ENCODE measurements around the gene ITIH3.

Gene ITIH3

DNA sequence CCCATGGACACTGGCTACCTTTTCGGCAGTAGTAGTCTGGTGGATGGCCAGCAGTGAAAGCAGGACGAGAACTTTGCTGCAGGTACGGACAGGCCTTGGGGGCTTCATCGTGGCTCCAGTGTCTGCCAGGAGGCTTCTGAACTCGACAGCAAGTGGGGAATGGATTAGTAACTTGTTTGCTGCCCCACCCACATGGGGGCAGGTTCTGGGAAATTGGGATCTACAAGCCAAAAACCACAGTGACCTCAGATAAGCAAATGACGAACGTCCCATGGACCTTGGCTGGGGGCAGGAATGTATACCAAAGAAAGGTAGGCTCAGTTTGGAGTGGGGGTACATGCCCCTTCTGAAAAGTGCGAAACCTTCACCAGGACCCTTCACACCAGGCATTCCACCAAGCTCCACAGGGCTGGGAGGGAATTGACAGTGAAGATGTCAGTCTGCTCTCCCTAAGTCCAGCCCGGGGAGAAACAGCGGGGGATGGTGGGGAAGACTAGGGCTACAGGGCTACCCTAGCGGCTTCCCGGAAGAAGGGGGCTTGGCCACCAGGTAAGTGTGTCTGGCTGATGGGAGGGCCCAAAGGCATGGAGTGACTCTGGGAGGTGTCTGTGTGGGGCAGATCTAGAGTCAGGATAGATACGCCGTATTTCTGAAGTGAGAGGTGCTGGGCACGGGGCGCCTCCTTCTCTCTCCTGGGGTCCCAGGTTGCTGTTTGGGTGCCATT is 36.1 kb downstream of the ITIH3 start, which contains the start of gene ITIH4:
TSS of gene ITIH4 (minus strand) at position 138 of the 724 bp plus-strand sequence. CDS start at position 108, 30 bp downstream.
- no peak for DNase-seq

DNA sequence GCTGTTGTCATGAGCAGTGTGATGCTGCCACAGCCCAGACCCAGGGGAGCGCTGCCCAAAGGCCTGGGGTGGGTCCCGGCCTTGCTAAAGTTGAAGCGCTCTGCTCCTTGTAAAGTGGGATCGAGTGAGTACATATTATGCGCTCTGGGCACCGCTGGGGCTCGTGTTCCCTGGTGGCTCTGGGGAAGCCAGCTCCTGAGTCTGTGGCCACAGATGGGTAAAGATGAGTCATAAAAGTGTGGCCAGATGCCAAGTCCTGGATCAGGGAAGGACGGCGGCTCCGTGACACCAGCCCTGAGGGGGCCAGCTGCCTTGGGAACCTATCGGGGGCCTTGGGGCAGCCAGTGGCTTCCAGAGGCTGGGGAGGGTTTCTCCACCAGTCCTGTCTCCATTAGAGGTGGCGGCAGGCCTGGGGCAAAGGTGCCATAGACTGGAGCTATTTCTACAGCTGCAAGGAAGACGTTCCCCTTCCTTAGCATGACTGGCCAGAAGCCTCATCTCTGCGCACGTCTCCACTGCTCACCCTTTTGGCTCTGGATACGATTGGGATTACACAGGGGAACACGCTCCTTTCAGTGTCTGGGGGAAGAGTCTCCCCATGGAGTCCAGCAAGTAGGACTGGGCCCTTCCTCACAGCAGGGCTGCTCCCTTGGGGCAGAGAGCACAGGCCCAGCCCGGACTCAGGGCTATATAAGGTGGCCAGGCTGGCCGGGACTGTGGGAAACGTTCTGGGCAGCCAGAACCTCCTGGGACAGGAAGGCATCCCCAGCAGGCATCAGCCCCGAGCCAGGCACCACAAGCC is 37.1 kb downstream of the ITIH3 start:
- peak; percentile 53 for DNase-seq

DNA sequence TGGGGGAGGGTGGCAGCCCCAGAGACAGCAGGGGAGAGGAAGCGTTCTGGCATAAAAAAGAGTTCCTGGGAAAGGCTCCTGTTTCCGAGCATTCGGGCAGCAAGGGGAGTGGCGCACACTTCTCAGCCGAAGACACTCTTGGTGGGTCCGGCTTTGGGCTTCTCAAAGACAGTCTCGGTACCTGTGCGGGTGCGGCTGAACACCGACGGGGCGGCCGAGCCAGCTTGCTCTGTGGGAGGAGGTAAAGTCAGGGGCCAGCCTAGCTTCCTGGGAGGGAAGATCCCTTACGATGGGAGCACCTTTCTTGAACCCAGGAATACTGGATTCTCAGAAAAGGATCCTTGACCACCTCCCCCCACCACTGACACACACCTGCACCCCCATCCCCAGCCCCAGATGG is 38.6 kb downstream of the ITIH3 start:
- no peak for DNase-seq

DNA sequence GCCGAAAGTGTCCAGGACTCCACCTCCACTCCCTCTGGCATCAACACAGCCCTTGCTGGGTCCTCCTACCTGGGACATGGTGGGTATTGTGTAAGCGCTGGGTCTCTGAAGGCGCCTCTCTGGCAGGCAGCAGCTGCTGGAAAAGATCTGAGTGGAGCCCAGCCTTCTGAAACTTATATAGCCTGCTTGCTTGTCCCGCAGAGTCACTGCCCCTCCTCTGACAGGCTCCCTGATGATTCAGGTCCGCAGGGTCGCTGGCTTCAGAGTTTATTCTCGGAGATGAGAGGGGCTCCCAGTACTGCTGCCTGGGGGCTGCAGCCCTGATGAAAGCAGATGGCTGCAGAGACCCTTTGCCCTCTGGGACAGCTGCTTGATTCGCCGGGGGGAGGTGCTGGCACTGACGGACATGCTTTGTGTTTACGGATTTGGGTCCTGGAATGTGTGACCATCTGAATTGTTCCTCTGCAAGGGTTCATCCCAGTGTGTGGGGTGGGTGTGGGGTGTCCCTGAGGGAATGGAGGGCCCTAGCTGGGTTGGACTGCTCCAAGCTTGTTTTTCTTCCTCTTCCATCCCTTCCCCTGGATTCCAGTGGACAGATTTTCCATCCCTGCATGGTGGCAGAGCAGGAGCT is 40.4 kb downstream of the ITIH3 start, which contains the start of gene MUSTN1:
TSS of gene MUSTN1 (minus strand) at position 149 of the 631 bp plus-strand sequence. CDS start at position 78, 71 bp downstream.
- DNase-seq = no peak

DNA sequence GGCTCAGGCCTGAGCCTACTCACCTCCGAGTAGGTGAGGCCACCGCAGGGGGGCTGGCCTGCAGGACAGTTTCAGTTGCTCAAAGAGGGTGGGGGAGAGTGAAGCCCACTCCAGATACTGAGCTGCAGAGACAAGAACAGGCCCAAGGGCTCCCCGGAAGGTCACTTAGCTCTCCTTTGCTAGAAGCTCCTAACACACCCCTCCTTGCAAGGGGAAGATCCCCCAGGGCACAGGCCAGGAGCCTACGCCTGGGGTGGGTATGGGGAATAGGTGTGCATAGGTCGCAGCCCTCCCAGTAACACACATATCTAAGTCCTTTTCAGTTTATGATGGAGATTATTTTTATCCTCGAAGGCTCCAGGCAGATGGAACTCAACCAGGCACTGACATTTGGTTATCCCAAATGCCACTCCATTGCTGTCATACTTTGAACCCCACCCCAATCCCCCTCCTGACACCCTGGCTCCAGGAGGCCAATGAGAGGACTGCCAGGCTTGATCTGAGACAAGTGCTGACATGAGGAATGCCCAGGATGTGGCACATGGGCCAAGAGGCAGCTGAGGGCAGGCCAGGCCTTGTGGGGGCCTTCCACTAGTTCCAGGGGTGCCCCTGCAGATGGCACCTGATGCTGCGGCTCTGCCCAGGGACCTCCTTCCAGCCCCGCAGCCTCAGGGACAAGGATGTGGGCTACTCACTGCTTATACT is 41.3 kb downstream of the ITIH3 start:
- DNase-seq = no peak

DNA sequence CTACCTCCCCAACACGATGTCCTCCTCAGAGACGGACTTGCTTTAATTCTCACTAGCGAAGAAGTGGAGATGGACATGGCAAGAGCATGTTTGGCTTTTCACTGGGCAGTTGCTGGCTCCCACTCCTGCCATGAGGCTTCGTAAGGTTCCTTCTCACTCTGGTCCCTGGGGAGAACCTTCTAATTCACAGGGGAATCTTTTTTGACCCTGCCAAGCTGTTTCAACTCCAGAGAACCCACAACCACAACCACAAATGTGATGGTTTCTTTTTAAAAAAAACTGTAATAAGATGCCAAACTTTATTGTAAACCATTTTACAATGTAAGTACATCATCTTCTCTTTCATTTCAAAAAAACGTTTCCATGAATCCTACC is 41.9 kb downstream of the ITIH3 start:
- DNase-seq = no peak

DNA sequence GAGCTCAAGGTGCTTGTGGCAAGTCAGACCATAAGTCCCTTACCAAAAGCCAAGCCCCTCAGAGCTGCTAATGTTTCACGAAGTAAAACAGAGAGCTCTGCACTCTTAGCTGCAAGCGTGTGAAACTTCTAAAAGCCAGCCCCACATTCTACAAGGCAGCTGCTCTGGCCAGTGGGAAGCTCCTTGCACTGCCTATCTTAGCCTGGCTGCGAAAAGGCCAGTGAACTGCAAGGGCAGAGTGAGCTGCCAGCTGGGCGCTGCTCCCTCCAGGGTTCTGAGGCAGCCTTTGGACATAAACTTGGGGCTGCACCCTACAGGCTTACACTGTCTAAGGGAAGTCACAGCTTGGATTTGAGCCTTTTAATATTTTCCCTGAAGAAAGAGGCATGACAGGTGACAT is 42.4 kb downstream of the ITIH3 start:
- no peak for DNase-seq

DNA sequence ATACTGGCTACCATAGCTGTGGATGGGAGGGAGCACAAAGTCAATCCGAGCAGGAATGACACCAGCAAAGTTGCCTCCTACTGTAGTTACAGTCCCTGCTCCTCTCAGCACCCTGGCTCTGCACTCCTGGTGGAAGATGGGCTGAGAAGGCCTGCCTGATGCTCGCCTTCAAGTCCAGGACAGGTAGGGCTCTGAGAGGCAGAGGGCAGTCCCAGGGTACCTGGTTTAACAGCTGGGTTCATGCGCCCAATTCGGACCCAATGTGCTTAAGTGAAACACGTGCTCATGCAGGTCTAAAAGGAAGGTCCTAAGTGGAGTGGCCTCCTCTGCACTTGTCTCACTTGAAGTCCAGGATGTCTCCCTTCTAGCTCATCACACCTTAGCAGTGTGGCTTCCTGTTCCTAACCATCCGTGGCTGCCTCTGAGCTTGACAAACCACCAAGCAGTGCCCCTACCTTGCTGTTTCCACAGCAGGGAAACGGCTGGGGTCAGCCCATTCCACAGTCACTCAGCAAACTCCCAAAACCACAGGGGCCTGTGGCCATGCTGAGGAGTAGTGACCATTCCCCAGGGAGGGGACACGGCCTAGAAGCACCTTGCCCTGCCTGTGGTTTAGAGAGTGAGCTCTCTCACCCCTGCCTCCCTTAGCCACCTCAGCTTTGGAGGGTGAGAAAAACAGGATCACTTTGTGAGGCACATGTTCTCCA is 44.1 kb downstream of the ITIH3 start:
- no peak for DNase-seq

DNA sequence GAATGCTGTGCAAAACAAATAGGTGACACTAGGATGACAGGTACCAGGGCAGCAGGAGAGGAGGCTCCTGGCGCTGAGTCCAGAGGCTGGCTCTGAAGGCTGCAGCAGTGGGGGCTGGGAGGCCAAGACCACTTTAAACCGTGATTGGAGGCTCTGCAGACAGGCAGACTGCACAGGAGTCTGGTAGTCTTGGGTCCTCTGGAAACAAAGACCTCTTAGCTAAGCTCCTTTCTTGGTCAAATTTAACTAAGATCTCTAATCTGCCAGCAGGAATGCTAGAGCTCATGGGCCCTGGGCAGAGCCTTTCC is 44.6 kb downstream of the ITIH3 start:
- DNase-seq = no peak

DNA sequence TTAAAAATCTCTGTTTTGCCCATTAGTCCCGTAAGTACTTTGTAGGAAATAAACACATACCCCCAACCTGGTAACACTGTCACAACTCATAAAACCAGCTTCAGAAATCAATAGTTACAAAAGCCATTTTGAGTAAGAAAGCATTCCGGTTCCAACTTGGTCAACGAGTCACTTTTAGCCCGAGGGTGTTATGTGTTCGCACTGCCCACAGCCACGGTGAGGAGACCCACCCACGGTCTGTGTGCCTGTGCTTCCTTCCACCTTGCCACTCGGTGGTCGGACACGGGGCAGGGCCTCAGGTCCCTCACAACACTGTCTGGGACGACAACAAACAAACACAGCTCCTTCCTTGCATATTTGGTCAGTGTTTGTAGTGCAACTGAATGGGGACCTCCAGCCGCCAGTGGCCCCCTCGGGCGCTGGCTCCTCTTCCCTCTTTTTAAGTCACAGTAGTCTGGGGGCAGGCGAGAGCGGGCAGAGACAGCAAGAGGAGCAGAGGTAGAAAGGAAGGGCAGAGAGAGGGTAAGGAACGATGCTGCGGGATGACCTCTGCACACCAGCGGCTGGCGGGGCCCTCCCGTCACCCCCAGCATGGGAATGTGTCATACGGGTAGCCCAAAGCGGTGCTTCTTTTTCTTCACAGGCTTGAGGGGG is 45.4 kb downstream of the ITIH3 start:
- DNase-seq = no peak

DNA sequence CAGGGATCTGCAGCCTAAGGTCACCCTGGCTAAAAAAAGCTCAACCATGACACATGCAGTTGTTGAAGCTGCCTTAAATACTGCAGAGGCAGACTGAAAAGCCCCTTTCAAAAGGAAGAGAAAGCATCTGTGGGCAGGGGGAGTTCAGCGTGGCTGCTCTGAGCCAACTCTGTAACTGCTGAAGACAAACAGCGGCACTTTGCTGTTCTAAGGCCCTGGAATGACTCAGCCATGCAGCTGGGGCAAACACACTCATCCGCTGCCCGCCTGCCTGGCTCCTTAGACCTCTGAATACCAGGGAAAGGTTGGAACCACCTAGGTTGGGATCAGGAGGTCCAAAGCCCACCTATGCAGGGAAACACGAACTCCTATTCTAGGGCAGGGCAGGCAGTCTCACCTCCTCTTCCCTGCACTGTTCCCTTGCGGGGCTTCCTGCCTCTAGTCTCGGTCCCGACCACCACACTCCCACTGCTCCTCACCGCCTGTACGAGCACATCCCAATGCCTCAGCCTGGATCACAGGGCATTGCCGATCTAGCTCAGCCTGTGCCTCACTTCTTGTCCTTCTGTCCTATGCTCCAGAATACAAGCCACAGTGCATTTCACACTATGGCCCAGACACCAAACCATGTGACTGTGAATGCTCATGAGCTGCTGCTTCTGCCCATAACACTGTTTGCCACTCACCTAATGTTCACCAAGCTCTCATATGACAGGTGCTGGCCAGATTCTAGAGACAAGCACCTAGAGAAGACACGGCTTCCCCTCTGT is 46.8 kb downstream of the ITIH3 start:
- DNase-seq = no peak

DNA sequence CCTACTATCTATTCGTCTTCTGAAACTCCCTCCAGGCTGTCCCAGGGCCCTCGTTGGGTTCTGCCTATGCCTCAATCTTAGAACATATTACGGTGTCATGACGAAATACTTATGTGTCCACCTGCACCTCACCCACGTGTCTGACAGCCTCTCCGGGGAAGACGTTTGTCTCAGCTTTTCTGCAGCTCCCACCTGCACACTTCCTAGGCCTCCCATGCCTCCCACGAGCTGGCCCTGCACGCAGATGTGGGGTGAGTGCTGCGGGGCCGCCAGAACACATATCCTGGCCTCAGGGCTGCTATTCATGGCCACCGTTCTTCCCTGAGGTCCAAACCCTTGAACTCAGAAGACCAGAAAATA is 47.4 kb downstream of the ITIH3 start:
- no peak for DNase-seq

DNA sequence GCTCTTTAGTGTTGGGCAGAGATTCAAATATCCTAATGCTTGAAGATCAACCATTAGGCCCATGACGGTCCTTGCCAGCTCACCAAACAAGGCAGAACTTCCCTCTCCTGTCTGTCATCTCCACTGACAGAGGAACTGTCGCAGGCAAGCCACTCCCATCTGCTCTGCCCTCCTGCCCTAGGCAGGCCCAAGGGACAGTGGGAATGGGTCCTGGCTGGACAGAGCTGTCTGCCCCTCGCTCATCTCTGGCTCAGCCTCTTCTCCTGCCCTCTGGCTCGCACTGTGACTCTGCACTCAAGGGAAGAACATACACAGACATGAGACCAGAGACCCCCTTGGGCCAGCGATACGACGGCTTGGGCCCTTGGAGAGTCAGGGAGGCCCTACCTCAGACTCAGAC is 47.8 kb downstream of the ITIH3 start:
- no peak for DNase-seq

DNA sequence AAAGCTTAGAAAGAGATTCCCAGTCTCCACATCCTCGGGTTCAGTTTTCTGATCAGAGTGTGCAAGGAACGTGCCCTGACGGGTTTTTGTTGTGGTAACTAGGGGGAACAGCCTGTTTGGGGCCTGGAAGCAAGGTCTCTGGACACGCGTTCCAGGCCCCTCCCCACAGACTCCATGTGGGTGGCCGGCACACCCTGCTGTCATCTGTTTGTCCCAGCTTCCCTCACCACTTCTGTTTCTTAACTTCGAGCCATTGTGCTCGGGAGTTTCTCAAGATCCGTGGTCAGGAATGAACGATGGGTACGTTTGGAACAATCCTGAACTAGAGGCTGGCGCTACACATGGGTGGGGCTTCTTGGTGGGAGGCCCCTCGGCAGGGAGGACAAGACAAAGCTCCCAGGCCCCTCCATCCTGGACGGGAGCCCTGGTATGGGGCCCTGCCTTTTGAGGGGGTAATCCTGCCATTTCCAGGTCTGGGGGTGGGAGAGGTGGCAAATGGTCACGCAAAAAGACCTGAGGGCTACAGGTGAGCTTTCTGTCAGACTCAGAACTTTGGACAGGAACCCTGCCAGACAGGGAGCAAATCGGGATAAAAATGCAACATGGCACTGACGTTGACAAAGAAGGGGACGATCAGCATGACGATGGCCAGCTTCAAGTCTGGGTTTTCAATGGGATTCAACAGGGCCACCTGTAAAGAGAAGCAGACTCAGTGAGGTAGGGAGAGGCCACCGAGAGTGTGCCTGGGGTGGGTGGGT is 48.7 kb downstream of the ITIH3 start:
- DNase-seq = no peak

DNA sequence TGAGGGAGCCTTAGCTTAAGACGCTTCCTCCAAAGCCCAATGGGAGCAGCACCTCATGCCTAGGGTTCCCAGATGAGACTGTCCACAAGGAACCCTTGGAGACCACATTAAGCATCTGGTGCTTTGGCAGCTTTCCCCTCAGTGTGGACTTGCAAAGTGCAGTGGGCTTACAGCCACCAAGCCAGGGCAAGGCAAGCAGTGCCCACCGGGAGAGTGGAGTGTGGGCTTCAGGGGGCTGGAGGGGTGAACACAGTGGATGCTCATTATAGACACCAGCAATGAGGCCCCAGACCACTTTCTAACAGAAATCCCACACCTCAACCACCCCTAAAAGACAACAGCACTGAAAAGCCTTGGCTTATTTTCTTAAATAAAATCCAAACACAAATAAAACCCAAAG is 49.3 kb downstream of the ITIH3 start:
- DNase-seq = no peak

DNA sequence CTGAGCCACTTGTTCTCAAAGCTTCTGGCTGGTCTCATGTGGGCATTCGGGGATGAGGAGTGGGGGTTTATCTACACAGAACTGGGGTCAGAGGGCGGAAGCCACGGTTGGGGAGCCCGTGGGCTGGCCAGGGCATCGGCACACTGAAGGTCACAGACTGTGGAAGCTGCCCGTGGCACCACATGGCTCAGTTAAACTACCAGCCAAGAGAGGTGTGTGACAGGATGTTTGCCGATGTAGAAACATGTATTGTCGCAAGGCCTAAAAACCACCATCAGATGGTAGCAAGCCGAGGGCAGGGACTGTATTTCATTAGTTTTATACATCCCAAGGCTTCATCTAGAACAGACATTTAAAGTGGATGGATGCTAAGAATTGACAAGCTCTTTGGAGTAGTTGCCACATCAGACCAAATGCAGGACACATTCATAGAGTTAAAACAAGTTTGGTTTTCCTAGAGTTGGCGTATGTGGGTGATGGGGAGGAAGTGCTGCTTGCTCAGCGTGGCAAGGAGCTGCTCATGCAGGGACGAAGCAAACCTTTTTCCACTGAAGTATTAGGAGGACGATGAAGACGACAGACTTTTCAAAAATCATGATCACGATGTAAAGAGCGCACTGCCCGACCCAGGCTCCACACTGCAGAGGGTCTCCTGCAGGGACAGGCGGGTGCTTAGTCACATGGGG is 49.8 kb downstream of the ITIH3 start:
- DNase-seq = no peak

DNA sequence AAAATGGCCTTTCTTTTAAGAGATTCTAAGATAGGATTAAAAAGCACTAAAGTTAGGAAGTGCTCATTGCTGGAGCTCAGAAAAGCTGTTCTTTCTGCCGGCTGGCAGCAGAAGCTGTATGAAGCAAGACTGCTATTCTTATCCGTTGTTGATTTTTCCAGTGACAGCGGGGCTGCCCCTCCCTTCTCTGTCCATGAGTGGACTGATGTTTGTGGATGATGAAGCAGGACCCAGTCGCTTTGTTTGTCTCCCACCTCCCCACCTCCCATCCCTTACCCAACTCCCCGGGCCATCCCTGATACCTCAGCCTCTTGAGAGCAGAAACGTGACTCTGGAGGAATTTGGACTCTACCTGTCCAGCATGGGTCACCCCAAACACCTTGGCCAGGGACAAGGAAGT is 50.6 kb downstream of the ITIH3 start:
- peak; percentile 36 for DNase-seq

DNA sequence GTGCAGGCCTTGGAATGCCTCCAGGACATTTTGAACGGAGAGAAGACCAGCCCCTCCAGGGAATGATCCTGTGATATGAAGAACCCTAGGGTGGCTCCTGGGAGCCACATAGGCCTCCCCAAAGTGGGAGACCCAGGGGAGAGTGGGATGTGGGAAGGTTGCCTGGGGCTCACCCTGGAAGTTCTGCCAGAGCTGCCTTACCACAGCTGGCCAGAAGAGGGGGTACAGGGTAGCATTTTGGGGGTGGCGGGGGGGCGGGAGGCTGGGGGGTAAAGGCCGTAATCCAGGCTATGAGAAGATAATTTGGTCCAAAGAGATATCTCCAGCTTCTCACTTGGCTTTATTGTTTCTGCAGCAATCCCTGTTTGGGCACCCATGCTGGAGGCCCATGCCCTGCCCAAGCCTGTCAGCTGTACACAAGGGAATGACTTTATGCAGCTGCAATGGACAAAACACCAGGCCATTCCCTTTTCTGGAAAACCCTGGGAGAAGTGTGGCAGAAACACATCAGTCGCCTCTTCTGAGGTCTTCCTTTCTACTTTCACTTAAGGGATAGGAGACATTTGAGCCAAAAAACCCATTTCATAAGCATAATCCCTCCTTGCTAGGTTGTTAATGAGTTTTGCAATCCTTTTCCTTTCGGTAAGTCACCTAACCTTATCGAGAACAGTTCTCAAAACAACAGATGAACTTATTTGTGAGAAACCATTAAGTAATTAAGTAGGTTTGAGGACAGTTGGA is 51.3 kb downstream of the ITIH3 start:
- DNase-seq = no peak

DNA sequence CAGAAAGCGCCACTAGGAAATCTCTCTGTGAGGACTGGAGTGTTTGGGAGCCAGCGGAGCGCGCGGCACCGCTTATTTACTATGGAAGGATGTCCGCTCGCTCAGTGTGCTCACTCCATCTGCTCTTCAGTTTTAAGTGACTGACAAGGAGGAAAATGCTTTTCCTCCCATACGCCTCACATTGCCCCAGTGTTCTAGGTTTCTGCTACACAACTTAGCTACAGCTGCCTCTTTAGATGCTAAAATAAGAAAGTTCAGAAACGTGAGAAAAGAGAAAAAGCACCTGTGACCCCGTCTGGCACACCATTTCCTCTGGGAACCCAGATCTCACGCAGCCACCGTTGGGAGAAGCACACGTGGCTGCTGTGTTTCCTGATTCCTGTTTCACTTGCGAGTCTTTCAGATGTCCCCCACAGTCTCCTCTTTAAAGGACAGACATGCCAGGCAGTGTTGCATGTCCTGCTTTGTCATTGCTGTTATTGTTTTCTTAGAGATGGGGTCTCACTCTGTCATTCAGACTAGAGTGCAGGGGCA is 51.9 kb downstream of the ITIH3 start:
- peak; percentile 39 for DNase-seq

Data from NCI-H510A treated with DMSO at 0.1 percent for 48 hours (cell line).